Natural killer cell (primary cell): ENCODE measurements around the gene GLP2R. TPM values are rescaled to one million over a fixed set of nuclear protein-coding genes. Genes with fewer than 3 reads are reported as not detected.

Source experiments
- ATAC-seq, 3 donors: fragments of 150-1000 bp in 2 of 3; fragments of 200-7000 bp in 1 of 3; cut with Tn5 transposase; 1 replicate in 1 of 3; 2 replicates in 2 of 3; pipeline ENCODE4 v1.10.0; 2021; ENCODE audit warnings: mild to moderate bottlenecking in 2 of 3, moderate library complexity in 2 of 3
- DNase-seq, 2 donors: peaks; one replicate each; pipeline versions ENCODE4 v3.0.0 to v3.0.0-alpha.2; 2013 to 2021; ENCODE audit warnings: mixed read lengths in 1 of 2
- H3K27ac ChIP-seq: one replicate; pipeline ENCODE4 v1.5.1; 2013; ENCODE audit warnings: mild to moderate bottlenecking, low read length
- H3K27me3 ChIP-seq: one replicate; pipeline ENCODE4 v1.6.1; 2013; ENCODE audit warnings: low read length; ENCODE audit not compliant: control insufficient read depth, insufficient read depth
- H3K36me3 ChIP-seq: one replicate; pipeline ENCODE4 v1.6.1; 2013; ENCODE audit warnings: low read length; ENCODE audit not compliant: control insufficient read depth, insufficient read depth
- H3K4me1 ChIP-seq: one replicate; pipeline ENCODE4 v1.6.1; 2013; ENCODE audit warnings: low read length; ENCODE audit not compliant: control insufficient read depth, insufficient read depth
- H3K4me3 ChIP-seq: one replicate; pipeline ENCODE4 v1.5.1; 2013; ENCODE audit warnings: low read length
- H3K9me3 ChIP-seq: one replicate; pipeline ENCODE4 v1.6.1; 2013; ENCODE audit warnings: low read length; ENCODE audit not compliant: control insufficient read depth, insufficient read depth
- H3K27ac Mint-ChIP-seq, 2 donors: one replicate each; pipeline ENCODE4 v1.8.0; 2022; ENCODE audit warnings: mild to moderate bottlenecking in 2 of 2, mixed read lengths in 2 of 2, moderate library complexity in 1 of 2
- H3K27me3 Mint-ChIP-seq, 2 donors: one replicate each; pipeline ENCODE4 v1.8.0; 2022; ENCODE audit warnings: low read depth in 2 of 2, mixed read lengths in 2 of 2
- H3K36me3 Mint-ChIP-seq: one replicate; pipeline ENCODE4 v1.8.0; 2022; ENCODE audit warnings: mixed read lengths
- H3K4me1 Mint-ChIP-seq, 2 donors: one replicate each; pipeline ENCODE4 v1.8.0; 2022; ENCODE audit warnings: mixed read lengths in 2 of 2
- H3K4me3 Mint-ChIP-seq: one replicate; pipeline ENCODE4 v1.8.0; 2022; ENCODE audit warnings: mild to moderate bottlenecking, moderate library complexity, mixed read lengths
- H3K9me3 Mint-ChIP-seq, 2 donors: one replicate each; pipeline ENCODE4 v1.8.0; 2022; ENCODE audit warnings: mixed read lengths in 2 of 2
- CTCF ChIP-seq: fragments of 200-600 bp; IDR thresholded peaks from one replicate; pipeline ENCODE4 v1.8.0; 2022; ENCODE audit warnings: antibody characterized with exemption
- WGBS: methylation state at CpG from one replicate; pipeline ENCODE4 v1.1.7; 2013; ENCODE audit warnings: missing lambda C conversion rate; ENCODE audit not compliant: insufficient coverage; 5-methylcytosine and 5-hydroxymethylcytosine counted together
- intact Hi-C: fragments of 100-400 bp; cut with micrococcal nuclease; formaldehyde crosslinking; loops from one replicate; pipeline ENCODE4 v1.14.2; 2022
- total RNA-seq, 4 donors: library from RNA; stranded (reverse); fragments of 120-200 nt in 1 of 4; gene quantifications; one replicate each; pipeline versions ENCODE4 v1.2.3 to v1.2.4, GENCODE V29; 2013 to 2022

GLP2R gene
- total RNA-seq, 3 donors from 2014 or later (not counting 1 experiment from before 2014, with no cell fraction given) = not detected

GRCh38 chr17:9798008-9798407 is 27.7 kb upstream of the GLP2R start:
- Histone ChIP-seq H3K4me1 (no peaks in the 10 kb centered on the region), H3K27ac (no peak overlapping the region), H3K9me3 (no peaks in the 10 kb centered on the region), H3K36me3 (no peaks in the 10 kb centered on the region), H3K4me3 (no peak overlapping the region), H3K27me3 (no peaks in the 10 kb centered on the region)
- Mint-ChIP-seq H3K9me3 (no peaks in the 10 kb centered on the region), H3K27ac (no peak overlapping the region), H3K36me3 (no peaks in the 10 kb centered on the region), H3K4me1 (no peaks in the 10 kb centered on the region), H3K27me3 (peaks cover 11 to 19% of the 10 kb centered on the region in 2 donors), H3K4me3 (no peak overlapping the region)
- ATAC-seq = no peak
- DNase-seq = no peak
- TF ChIP-seq CTCF = no peak
- WGBS = 91% methylated on average over 3 of the region's 3 CpGs
- intact Hi-C loops = no loop called here

DNA sequence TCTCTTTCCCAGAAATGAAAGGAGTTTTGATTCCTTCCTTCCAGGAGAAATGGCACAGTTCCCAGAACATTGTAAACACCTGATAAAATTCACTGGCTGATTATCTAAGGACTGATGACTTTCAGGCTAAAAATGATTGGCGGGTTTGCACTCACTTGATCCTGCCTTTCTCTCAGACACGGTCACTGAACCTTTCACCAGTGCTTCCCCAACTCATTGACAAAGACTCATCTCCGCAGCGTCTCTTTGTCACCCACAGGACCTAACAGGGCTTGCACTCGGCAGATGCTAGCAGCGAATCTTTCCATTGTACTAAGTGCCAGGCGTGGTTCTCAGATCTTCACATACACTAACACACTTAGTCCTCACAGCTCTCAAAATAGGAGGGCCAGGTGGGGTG is 27.0 kb upstream of the GLP2R start:
- Histone ChIP-seq H3K9me3 (no peaks in the 10 kb centered on the region), H3K4me3 (no peak overlapping the region), H3K27me3 (no peaks in the 10 kb centered on the region), H3K27ac (no peak overlapping the region), H3K4me1 (no peaks in the 10 kb centered on the region), H3K36me3 (no peaks in the 10 kb centered on the region)
- intact Hi-C loops = no loop called here
- Mint-ChIP-seq H3K4me3 (no peak overlapping the region), H3K4me1 (no peaks in the 10 kb centered on the region), H3K36me3 (no peaks in the 10 kb centered on the region), H3K27me3 (peaks cover 18 to 22% of the 10 kb centered on the region in 2 donors), H3K27ac (no peak overlapping the region), H3K9me3 (no peaks in the 10 kb centered on the region)
- DNase-seq = no peak
- no peak for ATAC-seq
- WGBS = 88% methylated on average over 7 of the region's 7 CpGs
- no peak for TF ChIP-seq CTCF

DNA sequence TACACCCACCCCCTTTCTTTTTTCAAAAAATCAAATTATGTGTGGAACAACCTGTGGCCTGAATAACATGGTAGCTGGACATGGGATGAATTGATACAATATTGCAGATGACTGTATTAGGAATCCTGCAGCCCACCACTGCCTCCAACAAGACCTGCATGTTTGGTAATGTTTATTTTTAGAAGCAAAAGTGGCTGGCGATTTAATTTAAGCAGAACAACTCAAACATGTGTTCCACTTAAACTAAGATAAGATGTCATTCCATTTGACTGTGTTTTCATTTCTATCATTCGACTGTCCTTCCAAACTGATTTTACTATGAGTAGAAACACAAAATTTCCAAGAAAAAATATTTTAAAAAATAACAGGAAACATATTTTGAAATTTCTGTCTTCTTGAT is 24.2 kb upstream of the GLP2R start:
- Mint-ChIP-seq H3K27me3 (peaks cover 26 to 27% of the 10 kb centered on the region in 2 donors), H3K27ac (no peak overlapping the region), H3K4me1 (no peaks in the 10 kb centered on the region), H3K9me3 (no peaks in the 10 kb centered on the region), H3K4me3 (no peak overlapping the region), H3K36me3 (no peaks in the 10 kb centered on the region)
- intact Hi-C loops = no loop called here
- H3K27me3 ChIP-seq = no peaks in the 10 kb centered on the region
- H3K27ac ChIP-seq = no peak overlapping the region
- ATAC-seq (no peak), DNase-seq (no peak)
- H3K36me3 ChIP-seq = no peaks in the 10 kb centered on the region
- no peaks in the 10 kb centered on the region for H3K9me3 ChIP-seq
- no CpG with 5 or more reads among the region's 2 CpGs for WGBS
- H3K4me3 ChIP-seq = no peak overlapping the region
- no peaks in the 10 kb centered on the region for H3K4me1 ChIP-seq
- no peak for TF ChIP-seq CTCF

GRCh38 chr17:9802294-9802693 is 23.4 kb upstream of the GLP2R start:
- DNase-seq (no peak), ATAC-seq (no peak)
- intact Hi-C loops = no loop called here
- Histone ChIP-seq H3K9me3 (no peaks in the 10 kb centered on the region), H3K4me1 (no peaks in the 10 kb centered on the region), H3K27ac (no peak overlapping the region), H3K4me3 (no peak overlapping the region), H3K27me3 (no peaks in the 10 kb centered on the region), H3K36me3 (no peaks in the 10 kb centered on the region)
- no peaks in the 10 kb centered on the region for H3K9me3 Mint-ChIP-seq
- no peak overlapping the region for H3K27ac Mint-ChIP-seq
- no peak overlapping the region for H3K4me3 Mint-ChIP-seq
- no peaks in the 10 kb centered on the region for H3K4me1 Mint-ChIP-seq
- H3K27me3 Mint-ChIP-seq = peaks cover 26 to 28% of the 10 kb centered on the region in 2 donors
- TF ChIP-seq CTCF = no peak
- WGBS = 71% methylated on average over 13 of the region's 13 CpGs
- no peaks in the 10 kb centered on the region for H3K36me3 Mint-ChIP-seq
